HG02870 (cell line): ENCODE measurements around the gene ATG10.
"Not testable (repeated sequence)": the region's sequence is repeated elsewhere in the genome, so short reads cannot be mapped to it uniquely, and the experiment has no call there.

Source experiments
- ATAC-seq: cut with Tn5 transposase; IDR thresholded peaks from one replicate; pipeline ENCODE4 v1.9.1; 2021; ENCODE audit warnings: mild to moderate bottlenecking, moderate library complexity; ENCODE audit not compliant: unreplicated experiment

Gene ATG10

DNA sequence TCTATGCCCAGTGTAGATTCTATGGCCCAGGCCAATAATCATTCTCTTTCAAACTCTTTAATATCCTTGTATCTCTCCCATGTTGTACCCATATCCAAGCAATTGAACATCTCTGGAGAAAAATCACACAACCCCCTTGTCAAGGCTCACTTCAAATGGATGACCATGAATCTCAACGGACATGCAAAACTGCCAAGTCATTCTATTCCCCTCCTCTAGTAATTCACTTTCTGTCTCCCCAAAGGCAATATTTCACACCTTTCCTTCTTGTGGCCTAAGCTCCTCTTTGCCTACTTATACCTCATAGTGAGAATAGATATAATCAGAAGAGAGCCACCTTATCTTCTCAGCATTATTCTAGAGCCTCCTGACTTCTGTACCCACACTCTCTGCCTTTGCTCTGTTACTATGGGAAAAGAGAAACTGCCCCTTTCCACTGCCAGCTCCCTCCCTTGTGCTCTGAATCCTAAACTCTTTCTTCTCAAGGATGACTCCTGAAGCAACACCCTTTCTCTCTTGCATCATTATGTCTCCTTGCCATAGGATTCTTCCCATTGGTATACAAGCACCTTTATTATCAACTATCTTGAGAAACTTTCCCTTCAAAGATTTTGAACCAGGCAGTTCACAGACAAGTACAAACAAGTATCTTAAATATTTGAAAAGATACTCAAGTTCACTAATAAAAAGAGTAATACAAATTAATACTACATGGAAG, 240.2 kb downstream of the ATG10 start:
- no peak for ATAC-seq

DNA sequence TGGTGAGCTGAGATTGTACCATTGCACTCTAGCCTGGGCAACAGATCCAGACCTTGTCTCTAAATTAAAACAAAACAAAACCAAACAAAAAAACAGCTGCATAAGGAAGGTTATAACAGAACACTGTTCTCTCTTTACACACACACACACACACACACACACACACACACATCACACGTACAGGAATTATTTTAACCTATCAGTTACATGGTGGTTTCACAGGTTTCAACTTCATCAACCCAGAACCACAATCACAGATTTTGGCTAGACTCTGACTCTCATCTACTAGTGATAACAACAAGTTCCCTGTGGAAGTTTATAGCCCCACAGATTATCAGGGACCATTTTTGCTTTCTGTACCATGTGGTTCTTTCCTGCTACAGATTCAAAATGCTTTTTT, 246.1 kb downstream of the ATG10 start:
- no peak for ATAC-seq

DNA sequence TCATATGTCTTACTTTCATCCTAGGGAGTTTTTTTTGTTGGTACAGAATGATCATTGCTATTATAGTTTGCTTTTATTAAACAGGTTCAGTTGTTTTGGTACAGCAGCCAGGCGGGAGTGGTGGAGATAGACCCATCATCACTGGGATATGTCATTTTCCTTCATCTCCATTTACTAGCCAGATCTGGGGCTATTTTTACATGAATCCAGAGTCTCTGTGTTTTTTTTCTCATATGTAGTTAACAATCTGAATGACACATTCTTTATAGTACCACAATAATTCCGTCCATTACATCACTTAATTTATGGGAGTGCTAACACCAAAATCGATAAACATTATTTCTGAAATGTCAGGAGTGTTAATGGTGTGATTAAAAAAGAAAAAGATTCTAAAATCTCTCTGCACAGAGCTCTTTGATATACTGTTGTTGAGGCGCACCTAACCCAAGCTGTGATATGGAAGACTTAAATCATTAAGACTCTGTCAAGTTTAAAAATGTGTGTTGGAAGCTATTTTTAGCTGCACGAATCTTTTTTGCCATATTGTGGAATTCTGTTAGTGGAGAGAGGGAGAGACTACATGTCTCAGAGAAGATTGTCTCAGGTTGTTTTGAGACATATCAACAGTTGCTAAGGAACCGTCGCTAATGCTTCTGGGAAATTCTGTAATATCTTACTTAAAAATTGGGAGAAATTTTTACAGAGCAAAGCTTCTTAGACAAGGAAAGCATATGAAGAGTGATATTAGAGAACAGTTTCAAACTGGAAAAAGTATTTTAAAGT, 246.7 kb downstream of the ATG10 start:
- no peak for ATAC-seq

DNA sequence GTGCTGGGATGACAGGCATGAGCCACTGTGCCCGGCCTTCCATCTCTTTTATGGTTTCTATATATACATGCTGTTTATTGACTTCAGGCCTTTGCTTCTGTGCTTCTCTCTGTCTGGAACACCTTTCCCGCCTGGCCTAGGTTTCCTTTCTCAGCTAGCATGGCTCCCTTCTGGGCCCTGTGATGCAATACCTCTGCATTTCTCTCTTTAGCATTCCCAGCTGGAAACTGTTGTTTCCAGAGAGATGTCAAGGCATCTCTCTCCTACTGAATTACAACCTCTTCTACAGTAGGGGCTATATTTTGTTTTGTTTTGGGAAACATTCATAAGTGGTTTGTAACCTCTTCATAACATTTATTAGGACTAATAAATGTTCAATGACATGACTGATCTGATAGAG, 249.2 kb downstream of the ATG10 start:
- no peak for ATAC-seq

DNA sequence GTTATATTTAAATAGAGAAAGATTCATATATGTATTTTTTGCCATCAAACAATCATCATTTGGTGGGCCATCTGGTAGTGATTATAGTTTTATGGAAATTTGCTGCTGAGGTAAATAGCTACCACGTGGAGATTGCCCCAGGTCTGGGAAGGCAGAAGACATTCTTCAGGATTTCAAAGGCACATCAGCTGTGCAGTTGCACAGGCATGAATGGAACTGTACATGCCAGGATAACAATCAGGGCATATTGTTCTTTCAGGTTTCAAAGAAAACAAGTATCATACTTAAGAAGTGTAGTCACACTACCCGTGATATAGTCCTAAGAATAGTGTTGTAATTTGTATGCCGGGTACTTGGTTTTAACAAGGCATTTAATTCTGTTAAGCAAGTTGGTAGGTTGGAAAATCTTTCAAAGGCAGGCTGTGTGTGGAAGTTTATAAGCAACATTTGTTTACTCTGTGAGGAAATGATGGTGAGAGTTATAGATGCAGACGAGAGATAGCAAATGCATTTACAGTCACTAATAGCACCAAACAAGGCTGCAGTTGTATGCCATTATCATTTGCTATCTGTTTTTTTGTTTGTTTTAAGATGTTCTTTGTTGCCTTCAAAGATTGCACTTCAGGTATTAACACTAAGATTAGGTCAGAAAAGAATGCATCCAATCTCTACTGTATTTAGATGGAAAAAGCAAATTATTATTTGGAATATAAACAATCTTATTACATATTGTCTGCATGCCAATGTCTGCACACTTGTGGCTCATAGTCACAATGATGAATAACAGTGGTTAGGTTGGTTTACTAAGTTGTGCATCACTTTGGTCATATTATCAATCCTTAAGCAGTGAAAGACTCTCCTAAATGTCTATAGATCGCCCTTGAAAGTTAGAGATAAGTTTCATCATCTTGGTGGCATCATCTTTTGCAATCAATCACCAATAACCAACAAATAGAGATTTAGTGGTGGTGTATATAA, 251.1 kb downstream of the ATG10 start:
- no peak for ATAC-seq

DNA sequence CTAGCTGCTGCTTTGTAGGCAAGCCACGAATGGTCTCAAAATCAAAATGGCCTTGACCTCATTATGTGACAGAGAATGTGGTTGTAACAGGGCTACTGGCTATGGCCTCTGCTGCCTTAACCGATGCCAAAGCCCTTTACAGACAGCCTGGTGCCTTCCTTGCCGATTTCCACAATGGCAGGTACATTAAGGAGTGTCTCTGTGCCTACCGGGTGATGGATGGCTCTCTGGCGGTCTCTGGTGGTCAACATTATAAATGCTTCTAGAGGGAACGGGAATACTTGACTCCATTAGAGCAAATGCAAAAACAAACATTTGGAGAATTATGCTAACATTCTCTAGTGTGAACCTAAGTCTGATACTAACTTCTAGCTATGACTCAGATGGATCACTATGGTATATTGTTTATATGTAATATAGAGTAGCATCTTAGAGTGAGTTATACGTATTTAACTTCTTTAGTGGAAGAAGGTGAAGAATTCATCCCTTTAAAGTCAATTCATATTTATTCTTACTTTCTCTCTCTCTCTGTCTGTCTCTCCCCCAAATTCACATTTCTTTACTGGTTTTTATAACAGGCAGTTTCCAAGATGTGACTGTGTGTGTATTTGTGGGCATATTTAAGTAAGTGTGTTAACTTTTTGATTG, 253.8 kb downstream of the ATG10 start:
- ATAC-seq = peak; percentile 90

DNA sequence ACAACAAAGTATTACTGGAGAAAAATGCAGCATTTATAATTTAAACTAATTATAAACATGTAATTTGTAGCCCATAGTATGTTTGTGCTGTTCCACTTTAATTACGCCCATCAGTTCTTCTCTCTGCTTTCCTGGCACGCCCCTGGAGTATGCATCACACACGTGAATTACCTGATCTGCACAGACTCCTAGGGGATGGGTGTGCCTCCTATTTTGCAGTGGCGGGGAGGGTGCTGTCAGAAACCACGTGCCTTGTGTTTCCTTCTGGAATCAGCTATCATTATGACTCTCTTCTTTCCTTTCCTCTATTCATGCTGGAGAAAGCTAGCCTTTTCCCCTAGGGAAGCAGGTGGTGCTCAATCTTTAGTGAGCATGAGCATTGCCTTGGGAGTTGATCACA, 263.1 kb downstream of the ATG10 start:
- no peak for ATAC-seq

DNA sequence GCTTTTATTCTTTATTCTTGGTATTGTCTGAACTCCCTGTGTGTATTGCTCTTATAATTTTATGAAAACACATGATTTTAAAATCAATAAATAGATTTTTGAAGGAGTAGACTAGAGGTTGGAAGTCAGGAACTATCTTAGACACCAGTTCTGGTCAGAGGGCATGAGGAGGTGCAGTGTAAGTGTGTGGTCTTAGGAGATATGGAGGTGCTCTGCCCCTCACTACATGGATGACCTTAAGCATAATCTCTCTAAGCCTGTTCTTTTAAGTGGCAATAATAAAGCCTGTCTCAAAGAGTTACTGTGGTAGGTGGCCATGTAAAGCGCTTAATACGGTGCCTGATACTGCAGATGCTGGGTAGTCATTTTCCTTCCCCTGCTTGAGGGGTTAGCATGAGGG, 272.3 kb downstream of the ATG10 start:
- no peak for ATAC-seq

DNA sequence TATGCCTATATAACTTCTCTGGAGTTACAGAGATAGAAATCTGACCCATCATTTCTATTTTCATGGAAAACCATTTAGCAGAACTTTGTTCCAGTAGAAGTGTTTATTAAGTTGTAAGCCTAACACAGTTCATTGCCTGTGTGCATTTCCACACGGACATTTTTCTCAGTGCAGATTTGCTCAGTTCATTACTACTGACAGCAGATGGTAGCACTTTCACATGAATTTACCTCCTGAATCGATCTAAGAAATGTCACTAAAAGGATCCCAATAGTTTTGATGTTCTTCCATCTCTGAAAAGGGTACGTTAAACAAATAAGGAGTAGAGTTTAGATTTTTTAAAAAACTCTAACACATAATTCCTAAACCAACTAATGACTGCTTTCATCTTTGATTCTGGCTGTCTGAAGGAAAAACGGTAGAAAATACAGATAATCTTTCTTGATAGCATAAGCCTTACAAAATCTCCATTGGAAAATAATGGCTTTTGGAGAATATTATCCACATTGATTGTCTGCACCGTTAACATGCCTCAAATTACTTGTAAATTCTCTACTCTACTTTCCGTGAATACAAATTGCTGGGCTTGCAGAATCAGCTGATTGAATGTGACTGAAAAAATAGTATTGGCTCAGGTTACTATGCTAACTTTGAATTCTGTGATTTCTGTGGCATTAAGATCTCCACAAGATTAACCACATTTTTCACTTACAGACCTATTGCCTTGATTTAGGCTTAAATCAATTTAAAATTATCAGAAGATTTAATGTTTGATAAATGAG, 273.2 kb downstream of the ATG10 start:
- no peak for ATAC-seq

DNA sequence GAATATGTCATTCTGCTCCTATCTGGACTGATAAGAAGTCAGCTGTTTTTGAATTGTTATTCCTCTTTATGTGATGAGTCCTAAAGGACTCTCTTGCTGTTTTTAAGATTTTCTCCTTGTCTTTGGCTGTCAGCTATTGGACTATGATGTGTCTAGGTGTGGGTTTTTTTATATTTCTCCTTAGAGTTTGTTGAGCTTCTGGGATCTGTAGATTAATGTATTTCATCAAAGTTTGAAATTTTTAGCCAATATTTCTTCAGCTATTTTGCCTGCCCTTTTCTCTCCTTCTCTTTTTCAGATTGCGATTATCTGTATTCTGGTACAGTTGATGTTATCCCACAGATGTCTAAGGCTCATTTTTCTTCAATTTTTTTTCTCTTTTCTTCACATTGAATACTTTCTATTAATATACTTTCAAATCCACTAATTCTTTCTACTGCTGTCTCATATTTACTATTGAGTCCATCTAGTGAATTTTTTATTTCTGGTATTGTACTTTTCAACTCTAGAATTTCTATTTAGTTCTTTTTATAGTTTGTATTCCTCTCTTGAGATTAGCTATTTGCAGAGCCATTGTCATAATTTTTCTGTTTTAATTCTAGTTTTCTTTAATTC, 275.2 kb downstream of the ATG10 start:
- no peak for ATAC-seq

DNA sequence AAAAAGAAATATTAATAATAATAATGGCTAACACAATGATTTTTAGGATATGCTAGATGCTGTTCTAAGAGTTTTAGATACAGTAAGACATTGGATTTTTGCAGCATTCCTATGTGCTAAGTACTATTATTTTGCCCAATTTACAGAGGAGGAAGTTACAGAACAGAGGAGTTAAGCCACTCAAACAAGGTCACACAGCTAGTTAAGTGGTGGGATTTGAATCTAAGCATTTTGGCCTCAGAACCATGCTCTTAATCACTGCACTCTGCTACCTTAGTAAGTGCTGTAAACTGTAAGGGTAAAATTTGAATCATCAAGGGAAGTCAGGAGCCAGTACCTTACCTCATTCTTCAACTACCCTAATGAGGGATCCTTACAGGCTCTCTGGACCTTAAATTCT, 280.9 kb downstream of the ATG10 start:
- no peak for ATAC-seq

DNA sequence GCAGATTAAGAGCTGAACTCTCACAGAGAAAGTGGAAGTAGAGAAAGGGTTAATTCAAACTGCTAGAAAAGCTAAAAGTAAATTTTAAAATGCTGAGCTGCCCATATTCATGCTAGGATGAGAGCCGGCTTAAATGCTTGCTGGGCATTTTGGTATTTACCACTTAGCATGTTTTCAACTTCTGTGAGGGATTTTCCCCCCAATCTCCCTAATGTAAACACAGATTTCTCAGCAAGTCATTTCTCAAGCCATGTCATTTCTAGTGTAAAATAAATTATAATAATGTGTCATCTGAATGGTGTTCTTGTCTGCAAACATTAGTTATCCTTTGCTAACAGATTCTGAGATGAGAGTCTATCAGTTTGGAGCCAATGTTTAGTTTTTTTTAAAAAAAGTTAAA, 284.0 kb downstream of the ATG10 start:
- ATAC-seq = no peak

DNA sequence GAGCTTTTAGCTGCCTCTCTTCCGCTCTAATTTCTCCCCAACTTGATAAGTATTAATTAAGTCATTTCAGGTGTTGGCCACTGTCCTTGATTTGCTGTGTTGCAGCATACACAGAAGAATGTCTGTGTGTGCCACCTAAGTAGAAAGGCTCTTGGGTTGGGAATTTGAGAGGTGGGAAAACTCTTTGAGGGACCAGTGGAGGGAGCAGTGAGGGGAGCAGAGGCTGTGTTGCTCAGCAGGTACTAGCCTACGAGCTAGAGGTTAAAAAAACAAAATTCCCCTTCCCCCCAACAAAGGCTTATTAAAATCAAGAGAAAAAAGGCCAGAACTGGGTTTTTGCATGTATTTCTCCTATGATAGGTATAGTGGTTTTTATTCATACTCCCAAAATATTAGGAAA, 285.4 kb downstream of the ATG10 start:
- no peak for ATAC-seq

DNA sequence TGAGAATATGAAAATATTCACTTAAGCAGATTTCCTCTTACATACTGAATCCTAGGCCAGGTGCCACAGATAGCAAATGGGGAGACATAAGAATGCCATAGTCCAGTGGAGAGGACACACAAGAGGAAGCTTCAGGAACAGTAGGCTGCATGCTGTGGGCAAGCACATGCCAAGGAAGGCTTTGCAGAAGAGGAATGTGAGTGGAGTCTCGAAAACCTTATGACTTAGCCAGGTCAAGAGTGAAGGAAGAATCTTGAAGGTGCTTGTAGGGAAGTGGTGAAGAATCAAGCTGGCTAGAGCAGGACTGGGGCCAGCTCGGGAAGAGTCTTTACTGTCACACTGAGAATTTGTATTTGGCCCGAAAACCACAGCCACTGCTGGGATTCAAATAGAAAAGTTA, 285.9 kb downstream of the ATG10 start:
- no peak for ATAC-seq

DNA sequence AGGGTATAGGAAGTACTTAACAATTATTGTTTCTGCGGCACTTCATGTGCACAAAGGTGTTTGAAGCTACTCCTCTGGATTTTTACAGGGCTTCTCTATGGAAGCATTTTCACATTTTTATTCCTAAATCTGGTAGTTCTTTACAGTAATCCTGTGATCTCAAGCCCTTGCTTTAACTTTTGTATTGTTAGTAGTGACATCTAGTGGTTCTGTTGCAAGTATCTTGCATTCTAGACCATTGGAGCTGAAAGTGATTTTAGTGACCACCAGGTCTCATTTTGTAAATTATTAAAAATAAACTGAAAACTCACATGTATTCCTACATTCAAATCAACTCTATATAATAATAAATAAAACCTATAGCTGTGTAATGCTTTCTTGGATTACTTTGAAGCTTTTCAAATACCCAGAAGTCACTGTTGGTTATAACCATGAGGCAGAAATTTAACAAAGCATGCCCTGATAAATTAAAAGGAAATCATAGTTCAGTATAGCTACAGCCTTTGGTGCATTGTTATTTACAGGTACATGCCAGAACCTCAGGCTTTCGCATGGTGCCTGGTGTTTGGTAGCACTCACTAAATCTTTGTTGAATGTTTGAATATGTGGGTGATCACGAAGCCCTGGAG, 287.5 kb downstream of the ATG10 start:
- ATAC-seq = no peak

DNA sequence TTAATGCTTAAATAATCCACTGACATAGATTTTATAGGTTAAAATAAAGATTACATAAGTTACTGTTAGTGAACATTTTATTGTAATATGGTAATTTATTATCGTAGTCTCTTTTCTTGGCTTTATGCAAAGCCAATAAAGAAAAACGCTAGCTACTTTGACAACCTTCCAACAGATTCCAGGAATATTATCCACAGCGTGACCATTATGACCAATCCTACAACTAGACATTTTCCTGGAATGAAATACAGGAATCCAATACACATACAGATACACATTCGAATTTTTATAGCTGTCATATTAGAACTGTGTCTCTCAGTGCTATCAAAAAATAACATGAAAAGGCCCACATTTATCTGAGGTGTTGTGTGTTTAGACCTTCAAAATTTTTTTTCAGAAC, 293.2 kb downstream of the ATG10 start:
- ATAC-seq = no peak

DNA sequence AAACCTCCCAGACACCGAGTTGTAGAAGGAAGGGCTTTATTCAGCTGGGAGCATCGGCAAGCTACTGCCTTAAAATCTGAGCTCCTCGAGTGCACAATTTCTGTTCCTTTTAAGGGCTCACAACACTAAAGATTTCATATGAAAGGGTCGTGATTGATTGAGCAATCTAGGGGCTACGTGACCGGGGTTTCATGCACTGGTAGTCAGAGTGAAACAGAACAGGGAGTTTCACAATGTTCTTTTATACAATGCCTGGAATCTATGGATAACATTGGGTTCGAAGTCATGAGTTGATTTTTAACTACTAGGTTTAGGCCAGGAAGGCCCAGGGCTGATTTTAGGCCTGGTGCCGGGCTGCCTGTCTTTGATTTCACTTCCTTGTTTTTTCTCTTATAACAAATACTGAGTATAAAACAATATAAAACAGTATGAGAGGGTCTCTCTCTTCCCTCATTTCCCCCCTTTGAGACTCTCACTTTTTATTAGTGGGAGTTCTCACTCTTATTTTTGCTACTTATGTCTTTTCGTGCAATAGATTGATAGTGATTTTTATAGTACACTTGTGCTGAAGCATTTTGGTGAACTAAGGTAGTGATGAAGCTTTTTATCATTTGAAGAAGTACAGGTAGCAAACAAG, 295.6 kb downstream of the ATG10 start:
- not testable (repeated sequence) for ATAC-seq

DNA sequence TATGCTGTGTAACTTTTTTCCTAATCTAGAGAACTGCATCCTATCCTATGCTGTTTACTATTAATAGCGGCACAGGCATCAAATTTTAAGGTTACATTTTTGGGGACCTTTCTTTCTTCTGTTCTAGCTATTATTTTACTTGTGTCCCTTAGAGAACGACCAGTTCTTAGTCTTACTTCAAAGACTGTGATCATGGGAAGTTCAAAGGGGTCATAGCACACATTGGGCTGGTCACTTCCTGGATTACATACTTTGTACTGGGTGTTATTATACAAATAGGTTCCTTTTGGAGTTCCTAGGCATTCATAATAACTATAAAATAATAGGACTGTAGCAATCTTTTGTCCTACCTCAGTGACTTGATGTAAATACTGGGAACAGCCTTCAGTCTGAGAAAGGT, 297.5 kb downstream of the ATG10 start:
- ATAC-seq = not testable (repeated sequence)
